Loucy (cell line): ENCODE results near the gene GPATCH11.

Experiments
- H2AFZ ChIP-seq: fragments of 200-600 bp; sonication (generic); 2 replicates; pipeline ENCODE4 v1.6.0; 2016; ENCODE audit warnings: antibody characterized with exemption, mild to moderate bottlenecking, low read length, moderate library complexity
- H3F3A ChIP-seq: fragments of 200-600 bp; 2 replicates; pipeline ENCODE4 v1.6.0; 2016; ENCODE audit warnings: antibody characterized with exemption, low read depth, mild to moderate bottlenecking
- H3K27me3 ChIP-seq: fragments of 200-600 bp; sonication (generic); 2 replicates; pipeline ENCODE4 v1.6.1; 2014; ENCODE audit warnings: low read length, mild to moderate bottlenecking; ENCODE audit not compliant: insufficient read depth, poor library complexity, severe bottlenecking
- H3K36me3 ChIP-seq: fragments of 200-600 bp; sonication (generic); 2 replicates; pipeline ENCODE4 v1.6.1; 2016; ENCODE audit warnings: low read length; ENCODE audit not compliant: insufficient read depth
- H3K4me1 ChIP-seq: fragments of 200-600 bp; sonication (generic); 2 replicates; pipeline ENCODE4 v1.5.1; 2014; ENCODE audit warnings: low read length, mild to moderate bottlenecking; ENCODE audit not compliant: insufficient read depth, poor library complexity, severe bottlenecking
- H3K4me2 ChIP-seq: fragments of 200-600 bp; sonication (generic); 2 replicates; pipeline ENCODE4 v1.6.0; 2014; ENCODE audit warnings: antibody characterized with exemption, low read length, low read depth, mild to moderate bottlenecking; ENCODE audit not compliant: poor library complexity, severe bottlenecking
- H3K4me3 ChIP-seq: fragments of 200-600 bp; sonication (generic); 2 replicates; pipeline ENCODE4 v1.5.1; 2014; ENCODE audit warnings: low read length, mild to moderate bottlenecking, mixed read lengths; ENCODE audit not compliant: poor library complexity, severe bottlenecking
- H3K79me2 ChIP-seq: fragments of 200-600 bp; sonication (generic); 2 replicates; pipeline ENCODE4 v1.6.1; 2014; ENCODE audit warnings: low read length; ENCODE audit not compliant: insufficient read depth
- H3K9ac ChIP-seq: fragments of 200-600 bp; sonication (generic); 2 replicates; pipeline ENCODE4 v1.6.0; 2014; ENCODE audit warnings: mild to moderate bottlenecking, low read depth, low read length, moderate library complexity; ENCODE audit not compliant: poor library complexity, severe bottlenecking
- H3K9me2 ChIP-seq: fragments of 200-600 bp; sonication (generic); replicated peaks from 2 replicates; pipeline ENCODE4 v1.6.1; 2016; ENCODE audit warnings: low read depth, low read length, mixed read lengths
- H3K9me3 ChIP-seq: fragments of 200-600 bp; sonication (generic); 2 replicates; pipeline ENCODE4 v1.6.1; 2014; ENCODE audit warnings: mild to moderate bottlenecking, antibody characterized with exemption, low read length, low read depth; ENCODE audit not compliant: insufficient read depth
- H4K20me1 ChIP-seq: fragments of 200-600 bp; sonication (generic); 2 replicates; pipeline ENCODE4 v1.6.0; 2014; ENCODE audit warnings: antibody characterized with exemption, low read length, mild to moderate bottlenecking; ENCODE audit not compliant: insufficient read depth, poor library complexity, severe bottlenecking
- EZH2phosphoT487 ChIP-seq: fragments of 200-600 bp; IDR thresholded peaks from 2 replicates; pipeline ENCODE4 v1.6.1; 2018; ENCODE audit warnings: antibody characterized with exemption, mild to moderate bottlenecking, moderate library complexity, borderline replicate concordance
- TF ChIP-seq, protein P1 (sequence below): fragments of 200-600 bp; sonication (generic); conservative IDR thresholded peaks from 2 replicates; pipeline ENCODE4 v1.5.1; 2014; ENCODE audit warnings: mild to moderate bottlenecking, antibody characterized with exemption, low read length

Gene GPATCH11

GRCh38 chr2:37091873-37092272 is 7.6 kb downstream of the GPATCH11 start:
- Histone ChIP-seq H3K79me2 (no peaks in the 10 kb centered on the region), H2AFZ (no peak overlapping the region), H3K4me1 (no peaks in the 10 kb centered on the region), H3K36me3 (peaks cover 46% of the 10 kb centered on the region; the same call in 1 of the 2 replicates), H3F3A (no peaks in the 10 kb centered on the region), H3K9me3 (no peaks in the 10 kb centered on the region), H4K20me1 (no peaks in the 10 kb centered on the region), H3K9me2 (no peaks in the 10 kb centered on the region), H3K4me2 (no peak overlapping the region), H3K4me3 (no peak overlapping the region), H3K27me3 (no peaks in the 10 kb centered on the region), H3K9ac (no peak overlapping the region)
- TF ChIP-seq EZH2phosphoT487 = no peak

- Histone ChIP-seq H3K9ac (no peak overlapping the region), H4K20me1 (no peaks in the 10 kb centered on the region), H2AFZ (no peak overlapping the region), H3K27me3 (no peaks in the 10 kb centered on the region), H3K9me3 (no peaks in the 10 kb centered on the region), H3K4me3 (no peak overlapping the region), H3K4me2 (no peak overlapping the region), H3F3A (no peaks in the 10 kb centered on the region), H3K9me2 (no peaks in the 10 kb centered on the region), H3K79me2 (no peaks in the 10 kb centered on the region), H3K4me1 (no peaks in the 10 kb centered on the region), H3K36me3 (peaks cover 35% of the 10 kb centered on the region; the same call in 1 of the 2 replicates)
- TF ChIP-seq, protein P1, sequence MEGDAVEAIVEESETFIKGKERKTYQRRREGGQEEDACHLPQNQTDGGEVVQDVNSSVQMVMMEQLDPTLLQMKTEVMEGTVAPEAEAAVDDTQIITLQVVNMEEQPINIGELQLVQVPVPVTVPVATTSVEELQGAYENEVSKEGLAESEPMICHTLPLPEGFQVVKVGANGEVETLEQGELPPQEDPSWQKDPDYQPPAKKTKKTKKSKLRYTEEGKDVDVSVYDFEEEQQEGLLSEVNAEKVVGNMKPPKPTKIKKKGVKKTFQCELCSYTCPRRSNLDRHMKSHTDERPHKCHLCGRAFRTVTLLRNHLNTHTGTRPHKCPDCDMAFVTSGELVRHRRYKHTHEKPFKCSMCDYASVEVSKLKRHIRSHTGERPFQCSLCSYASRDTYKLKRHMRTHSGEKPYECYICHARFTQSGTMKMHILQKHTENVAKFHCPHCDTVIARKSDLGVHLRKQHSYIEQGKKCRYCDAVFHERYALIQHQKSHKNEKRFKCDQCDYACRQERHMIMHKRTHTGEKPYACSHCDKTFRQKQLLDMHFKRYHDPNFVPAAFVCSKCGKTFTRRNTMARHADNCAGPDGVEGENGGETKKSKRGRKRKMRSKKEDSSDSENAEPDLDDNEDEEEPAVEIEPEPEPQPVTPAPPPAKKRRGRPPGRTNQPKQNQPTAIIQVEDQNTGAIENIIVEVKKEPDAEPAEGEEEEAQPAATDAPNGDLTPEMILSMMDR = no peak
- no peak for TF ChIP-seq EZH2phosphoT487
These were observed 12.2 kb downstream of the GPATCH11 start for GRCh38 chr2:37096568-37096967.

- H2AFZ ChIP-seq = no peak overlapping the region
- H3K4me1 ChIP-seq = no peaks in the 10 kb centered on the region
- H3K9me3 ChIP-seq = no peaks in the 10 kb centered on the region
- no peak overlapping the region for H3K9ac ChIP-seq
- no peak for TF ChIP-seq EZH2phosphoT487
- TF ChIP-seq, protein P1 = no peak
- H3K9me2 ChIP-seq = no peaks in the 10 kb centered on the region
- peaks cover 26% of the 10 kb centered on the region; the same call in 1 of the 2 replicates for H3K36me3 ChIP-seq
- no peak overlapping the region for H3K4me2 ChIP-seq
- no peaks in the 10 kb centered on the region for H3F3A ChIP-seq
- no peaks in the 10 kb centered on the region for H4K20me1 ChIP-seq
- H3K4me3 ChIP-seq = no peak overlapping the region
- H3K79me2 ChIP-seq = no peaks in the 10 kb centered on the region
- H3K27me3 ChIP-seq = no peaks in the 10 kb centered on the region
These were observed 14.2 kb downstream of the GPATCH11 start for GRCh38 chr2:37098416-37099118.

- Histone ChIP-seq H3K4me1 (no peaks in the 10 kb centered on the region), H3K9ac (no peak overlapping the region), H4K20me1 (no peaks in the 10 kb centered on the region), H3K27me3 (no peaks in the 10 kb centered on the region), H3K9me3 (no peaks in the 10 kb centered on the region), H3K36me3 (peaks cover 12% of the 10 kb centered on the region; the same call in 1 of the 2 replicates), H3F3A (no peaks in the 10 kb centered on the region), H3K9me2 (no peaks in the 10 kb centered on the region), H3K4me3 (no peak overlapping the region), H3K79me2 (no peaks in the 10 kb centered on the region), H3K4me2 (no peak overlapping the region), H2AFZ (no peak overlapping the region)
- TF ChIP-seq, protein P1 = no peak
- no peak for TF ChIP-seq EZH2phosphoT487
These were observed 15.7 kb downstream of the GPATCH11 start for GRCh38 chr2:37100054-37100453.
